ENCODE results near the gene BICDL1. TPM values are rescaled to one million over a fixed set of nuclear protein-coding genes. Genes with fewer than 3 reads are reported as not detected.

The BICDL1 gene
- total RNA-seq, 1 experiment from 2014 or later = 3.6 TPM

DNA sequence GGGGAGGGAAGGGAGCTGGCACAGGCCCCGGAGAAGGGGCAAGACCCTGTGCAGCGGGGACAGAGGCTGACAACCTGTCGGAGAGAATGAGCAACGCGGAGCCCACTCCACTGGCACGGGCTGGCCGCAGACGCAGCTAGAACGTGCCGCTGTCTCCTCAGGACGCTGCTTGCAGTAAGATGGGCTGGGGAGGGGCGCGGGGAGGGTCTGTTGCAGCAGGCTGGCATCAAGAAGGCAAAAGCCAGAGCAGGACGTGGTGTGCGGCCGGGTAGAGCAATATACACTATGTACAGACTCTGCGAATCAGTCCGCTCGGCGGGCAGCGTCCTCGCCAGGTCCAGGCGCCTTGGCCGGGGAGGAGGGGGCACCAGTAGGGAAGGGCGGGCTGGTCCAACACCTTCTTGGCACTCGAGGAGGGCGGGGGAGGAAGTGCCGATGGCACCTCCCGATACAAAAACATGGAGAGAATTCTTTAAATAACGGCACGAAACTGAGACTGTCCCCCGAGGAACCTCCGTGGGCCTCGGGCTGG lies 107.7 kb downstream of the BICDL1 start:
- ChIA-PET POLR2A (ENCODE audit: unreplicated experiment) (no interaction called here), CTCF (no interaction called here)
- H3K79me2 ChIP-seq (ENCODE audit: low read length) = peaks cover 20% of the 10 kb centered on the region
- H3F3A ChIP-seq (ENCODE audit: low read length, unreplicated experiment) = no peaks in the 10 kb centered on the region
- ATAC-seq (no peak), DNase-seq (no peak)
- H3K9me3 ChIP-seq (ENCODE audit: low read length) = no peaks in the 10 kb centered on the region
- no peak overlapping the region for H3K27ac ChIP-seq (ENCODE audit: low read length)
- no peaks in the 10 kb centered on the region for H3K27me3 ChIP-seq (ENCODE audit: low read length)
- H2AFZ ChIP-seq (ENCODE audit: low read length) = no peak overlapping the region
- H3K9me2 ChIP-seq (replicated peaks; ENCODE audit: low read length) = no peaks in the 10 kb centered on the region
- peaks cover 16% of the 10 kb centered on the region for H4K20me1 ChIP-seq (ENCODE audit: low read length)
- peaks cover 38% of the 10 kb centered on the region for H3K36me3 ChIP-seq (ENCODE audit: low read depth, low read length)
- H3K4me1 ChIP-seq (ENCODE audit: insufficient read depth, low read length) = no peaks in the 10 kb centered on the region
- TF ChIP-seq EZH2phosphoT487 (IDR thresholded peaks at IDR 0.05; ENCODE audit: borderline replicate concordance, low read length) (no peak), EZH2 (IDR thresholded peaks at IDR 0.05; ENCODE audit: low read length, unreplicated experiment) (no peak)
- no peak overlapping the region for H3K9ac ChIP-seq (ENCODE audit: low read length)
- intact Hi-C loops (cut with micrococcal nuclease) = no loop called here
- H3K4me3 ChIP-seq (ENCODE audit: low read length) = no peak overlapping the region
- BruUV-seq (replicated peaks) = no TSS peak
- H3K4me2 ChIP-seq (ENCODE audit: low read length) = no peak overlapping the region

DNA sequence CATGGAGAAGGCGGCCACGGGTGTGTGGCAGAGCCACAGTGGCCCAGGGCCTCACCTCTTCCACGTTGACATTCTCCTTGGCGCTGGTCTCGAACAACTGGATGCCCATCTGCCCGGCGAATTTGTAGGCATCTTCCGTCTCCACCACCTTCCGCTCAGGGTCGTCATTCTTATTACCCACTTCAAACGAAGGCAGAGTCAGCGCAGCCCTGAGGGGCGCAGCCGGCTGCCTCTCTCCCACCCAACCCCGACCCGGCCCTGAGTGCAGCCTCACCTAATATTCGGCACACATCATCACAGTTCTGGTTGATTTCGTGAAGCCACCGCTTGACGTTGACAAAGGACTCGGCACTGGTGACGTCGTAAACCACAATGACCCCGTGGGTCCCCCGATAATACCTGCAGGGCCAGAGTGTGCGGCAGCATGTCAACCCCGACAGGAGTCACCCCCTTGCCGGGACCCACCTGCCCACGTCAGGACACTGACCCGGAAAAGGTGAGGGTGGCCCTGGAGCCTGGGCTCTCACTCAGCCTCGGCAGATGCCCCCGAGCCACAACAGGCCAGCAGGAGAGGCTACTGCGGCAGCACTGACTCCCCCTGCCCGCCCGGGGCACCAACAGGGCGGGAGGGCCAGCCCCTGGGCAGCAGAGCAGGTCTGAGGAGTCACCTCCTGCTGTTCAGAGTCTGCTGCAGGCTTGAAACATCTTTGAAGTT lies 109.9 kb downstream of the BICDL1 start:
- ATAC-seq = no peak
- ChIA-PET POLR2A (ENCODE audit: unreplicated experiment) (no interaction called here), CTCF (no interaction called here)
- Histone ChIP-seq H2AFZ (ENCODE audit: low read length) (no peak overlapping the region), H3F3A (ENCODE audit: low read length, unreplicated experiment) (no peaks in the 10 kb centered on the region), H3K4me2 (ENCODE audit: low read length) (no peak overlapping the region), H3K9me2 (replicated peaks; ENCODE audit: low read length) (no peaks in the 10 kb centered on the region), H3K36me3 (ENCODE audit: low read depth, low read length) (peaks cover 52% of the 10 kb centered on the region), H3K79me2 (ENCODE audit: low read length) (peaks cover 41% of the 10 kb centered on the region), H4K20me1 (ENCODE audit: low read length) (peaks cover 32% of the 10 kb centered on the region), H3K9me3 (ENCODE audit: low read length) (no peaks in the 10 kb centered on the region), H3K4me3 (ENCODE audit: low read length) (no peak overlapping the region), H3K9ac (ENCODE audit: low read length) (no peak overlapping the region), H3K27ac (ENCODE audit: low read length) (no peak overlapping the region), H3K27me3 (ENCODE audit: low read length) (no peaks in the 10 kb centered on the region), H3K4me1 (ENCODE audit: insufficient read depth, low read length) (no peaks in the 10 kb centered on the region)
- DNase-seq = no peak
- BruUV-seq (replicated peaks) = no TSS peak
- intact Hi-C loops (cut with micrococcal nuclease) = no loop called here
- no peak for TF ChIP-seq EZH2 (IDR thresholded peaks at IDR 0.05; ENCODE audit: low read length, unreplicated experiment)
- no peak for TF ChIP-seq EZH2phosphoT487 (IDR thresholded peaks at IDR 0.05; ENCODE audit: borderline replicate concordance, low read length)
- TF ChIP-seq CTCF (conservative IDR thresholded peaks at IDR 0.05; ENCODE audit: low read depth, low read length) = no peak

- Histone ChIP-seq H3K4me3 (ENCODE audit: low read length) (no peak overlapping the region), H3K9me2 (replicated peaks; ENCODE audit: low read length) (no peaks in the 10 kb centered on the region), H3K4me2 (ENCODE audit: low read length) (no peak overlapping the region), H3K79me2 (ENCODE audit: low read length) (peaks cover 50% of the 10 kb centered on the region), H3K27me3 (ENCODE audit: low read length) (no peaks in the 10 kb centered on the region), H2AFZ (ENCODE audit: low read length) (no peak overlapping the region), H3F3A (ENCODE audit: low read length, unreplicated experiment) (no peaks in the 10 kb centered on the region), H3K9me3 (ENCODE audit: low read length) (no peaks in the 10 kb centered on the region), H3K36me3 (ENCODE audit: low read depth, low read length) (peaks cover 48% of the 10 kb centered on the region), H4K20me1 (ENCODE audit: low read length) (peaks cover 35% of the 10 kb centered on the region), H3K27ac (ENCODE audit: low read length) (no peak overlapping the region), H3K9ac (ENCODE audit: low read length) (no peak overlapping the region), H3K4me1 (ENCODE audit: insufficient read depth, low read length) (no peaks in the 10 kb centered on the region)
- ChIA-PET CTCF (no interaction called here), POLR2A (ENCODE audit: unreplicated experiment) (no interaction called here)
- no TSS peak for BruUV-seq (replicated peaks)
- no peak for TF ChIP-seq EZH2phosphoT487 (IDR thresholded peaks at IDR 0.05; ENCODE audit: borderline replicate concordance, low read length)
- no peak for TF ChIP-seq EZH2 (IDR thresholded peaks at IDR 0.05; ENCODE audit: low read length, unreplicated experiment)
- no peak for TF ChIP-seq CTCF (conservative IDR thresholded peaks at IDR 0.05; ENCODE audit: low read depth, low read length)
- intact Hi-C loops (cut with micrococcal nuclease) = no loop called here
- DNase-seq = no peak
- no peak for ATAC-seq
These were observed 110.7 kb downstream of the BICDL1 start for GRCh38 chr12:120099738-120100137.

All from PC-3 (cell line).